NCI-H2081 treated with DMSO at 0.1 percent for 48 hours (cell line): ENCODE measurements around the gene ETV2.
"Not testable (repeated sequence)": the region's sequence is repeated elsewhere in the genome, so short reads cannot be mapped to it uniquely, and the experiment has no call there.

Source experiments
- DNase-seq: peaks from one replicate; lab custom pipeline; 2025; lab: John Stamatoyannopoulos, UW

ETV2 gene

GRCh38 chr19:35641515-35642151 lies at the start of gene ETV2:
Gene ETV2 (plus strand): TSS chr19:35641745. CDS start chr19:35642461, 716 bp downstream.
- no peak for DNase-seq

GRCh38 chr19:35592226-35592625 lies 49.3 kb upstream of the ETV2 start:
- no peak for DNase-seq

DNA sequence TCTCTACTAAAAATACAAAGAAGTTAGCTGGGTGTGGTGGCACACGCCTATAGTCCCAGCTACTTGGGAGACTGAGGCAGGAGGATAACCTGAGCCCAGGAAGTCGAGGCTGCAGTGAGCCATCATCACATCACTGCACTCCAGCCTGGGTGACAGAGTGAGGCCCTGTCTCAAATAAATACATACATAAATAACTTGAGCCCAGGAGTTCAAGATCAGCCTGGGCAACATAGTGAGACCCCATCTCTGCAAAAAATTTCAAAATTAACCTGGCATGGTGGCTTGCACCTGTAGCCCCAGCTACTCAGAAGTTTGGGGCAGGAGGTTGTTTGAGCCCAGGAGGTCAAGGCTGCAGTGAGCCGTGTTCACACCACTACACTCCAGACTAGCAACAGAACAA lies 46.5 kb upstream of the ETV2 start:
- not testable (repeated sequence) for DNase-seq

DNA sequence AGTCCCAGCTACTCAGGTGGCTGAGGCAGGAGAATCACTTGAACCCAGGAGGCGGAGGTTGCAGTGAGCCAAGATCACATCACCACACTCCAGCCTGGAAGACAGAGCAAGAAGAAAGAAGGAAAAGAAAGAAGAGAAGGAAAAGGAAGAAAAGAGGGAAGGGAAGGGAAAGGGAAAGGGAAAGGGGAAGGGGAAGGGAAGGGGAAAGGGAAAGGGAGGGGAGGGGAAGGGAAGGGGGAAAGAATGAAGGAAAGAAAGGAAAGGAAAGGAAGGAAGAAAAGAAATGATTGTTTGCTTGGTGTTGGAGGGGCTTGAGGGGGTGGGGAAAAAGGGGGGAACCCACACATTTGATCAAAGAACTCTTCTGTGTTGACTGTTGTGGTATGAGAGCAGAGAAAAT lies 45.6 kb upstream of the ETV2 start:
- no peak for DNase-seq

- DNase-seq = no peak
These were observed 45.1 kb upstream of the ETV2 start for GRCh38 chr19:35596366-35596999.

DNA sequence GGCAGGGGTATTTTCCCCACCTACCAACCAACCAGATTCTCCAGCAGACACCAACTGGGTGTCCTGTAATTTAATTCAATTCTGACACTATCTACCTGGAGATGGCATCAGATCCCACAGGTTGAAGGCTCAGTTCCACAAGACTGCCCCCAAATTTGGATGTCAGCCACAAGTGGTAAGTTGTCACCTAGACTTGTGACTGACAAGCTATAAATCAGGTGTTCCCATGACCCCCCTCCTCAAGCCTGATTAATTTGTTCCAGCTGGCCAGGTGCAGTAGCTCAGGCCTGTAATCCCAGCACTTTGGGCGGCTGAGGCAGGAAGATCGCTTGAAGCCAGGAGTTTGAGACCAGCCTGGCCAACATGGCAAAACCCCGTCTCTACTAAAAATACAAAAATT lies 39.6 kb upstream of the ETV2 start:
- DNase-seq = no peak

DNA sequence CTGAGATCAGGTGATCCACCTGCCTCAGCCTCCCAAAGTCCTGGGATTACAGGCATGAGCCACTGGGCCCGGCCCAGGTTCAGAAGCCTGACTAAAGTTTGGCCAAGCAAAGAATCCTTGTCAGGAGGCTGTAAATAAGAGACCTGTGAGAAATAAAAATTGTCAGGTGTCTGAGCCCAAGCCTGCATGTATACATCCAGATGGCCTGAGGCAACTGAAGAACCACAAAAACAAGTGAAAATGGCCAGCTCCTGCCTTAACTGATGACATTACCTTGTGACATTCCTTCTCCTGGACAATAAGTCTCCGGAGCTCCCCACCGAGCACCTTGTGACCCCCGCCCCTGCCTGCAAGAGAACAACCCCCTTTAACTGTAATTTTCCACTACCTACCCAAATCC lies 37.1 kb upstream of the ETV2 start:
- not testable (repeated sequence) for DNase-seq

DNA sequence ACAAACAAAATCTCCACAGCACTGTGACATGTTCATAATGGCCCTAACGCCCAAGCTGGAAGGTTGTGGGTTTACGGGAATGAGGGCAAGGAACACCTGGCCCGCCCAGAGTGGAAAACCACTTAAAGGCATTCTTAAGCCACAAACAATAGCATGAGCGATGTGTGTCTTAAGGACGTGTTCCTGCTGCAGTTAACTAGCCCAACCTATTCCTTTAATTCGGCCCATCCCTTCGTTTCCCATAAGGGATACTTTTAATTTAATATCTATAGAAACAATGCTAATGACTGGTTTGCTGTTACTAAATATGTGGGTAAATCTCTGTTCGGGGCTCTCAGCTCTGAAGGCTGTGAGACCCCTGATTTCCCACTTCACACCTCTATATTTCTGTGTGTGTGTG lies 34.4 kb upstream of the ETV2 start:
- not testable (repeated sequence) for DNase-seq

GRCh38 chr19:35607661-35608060 lies 33.9 kb upstream of the ETV2 start:
- no peak for DNase-seq

DNA sequence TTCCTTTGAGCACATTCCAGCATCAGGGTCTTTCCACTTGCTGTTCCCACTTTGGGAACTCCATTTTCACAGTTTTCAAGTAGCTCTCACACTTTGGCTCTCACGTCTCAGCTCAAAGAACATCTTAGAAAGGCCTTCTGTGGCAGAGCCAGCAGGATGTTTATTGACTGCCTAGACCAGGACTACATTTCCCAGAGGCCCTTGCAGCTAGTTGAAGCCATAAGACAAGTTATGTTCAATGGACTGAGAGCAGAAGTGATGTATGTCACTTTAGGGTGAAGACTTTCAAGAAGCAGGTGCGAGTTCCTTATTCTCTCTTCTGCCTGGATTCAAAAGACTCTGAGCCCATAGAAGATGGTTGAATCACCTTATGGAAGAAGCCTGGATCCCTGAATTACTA lies 33.3 kb upstream of the ETV2 start:
- DNase-seq = no peak

DNA sequence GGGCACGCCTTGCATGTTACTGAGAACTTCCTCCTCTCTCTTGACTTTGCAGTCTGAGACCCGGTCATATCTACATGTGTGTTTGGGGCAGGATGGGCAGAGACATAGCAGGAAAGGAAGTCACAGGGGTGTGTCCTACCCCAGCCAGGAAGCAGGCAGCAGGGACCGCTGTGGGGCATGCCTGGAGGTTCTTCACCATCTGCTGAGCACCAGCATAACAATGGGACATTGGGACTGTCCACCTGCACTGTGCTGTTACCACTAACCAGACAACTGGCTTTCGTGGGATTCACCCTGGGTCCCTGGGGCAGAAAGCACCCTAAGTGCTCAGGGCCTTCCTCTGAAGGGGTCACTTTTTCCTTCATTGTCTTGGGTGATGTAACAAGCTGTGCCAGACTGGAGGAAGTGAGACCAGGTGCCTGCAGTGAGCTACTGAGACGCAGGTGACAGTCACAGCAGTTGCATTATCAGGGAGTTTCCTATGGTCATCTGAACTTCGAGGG lies 31.6 kb upstream of the ETV2 start:
- DNase-seq = no peak

- no peak for DNase-seq
These were observed 29.4 kb upstream of the ETV2 start for GRCh38 chr19:35612224-35612558.

DNA sequence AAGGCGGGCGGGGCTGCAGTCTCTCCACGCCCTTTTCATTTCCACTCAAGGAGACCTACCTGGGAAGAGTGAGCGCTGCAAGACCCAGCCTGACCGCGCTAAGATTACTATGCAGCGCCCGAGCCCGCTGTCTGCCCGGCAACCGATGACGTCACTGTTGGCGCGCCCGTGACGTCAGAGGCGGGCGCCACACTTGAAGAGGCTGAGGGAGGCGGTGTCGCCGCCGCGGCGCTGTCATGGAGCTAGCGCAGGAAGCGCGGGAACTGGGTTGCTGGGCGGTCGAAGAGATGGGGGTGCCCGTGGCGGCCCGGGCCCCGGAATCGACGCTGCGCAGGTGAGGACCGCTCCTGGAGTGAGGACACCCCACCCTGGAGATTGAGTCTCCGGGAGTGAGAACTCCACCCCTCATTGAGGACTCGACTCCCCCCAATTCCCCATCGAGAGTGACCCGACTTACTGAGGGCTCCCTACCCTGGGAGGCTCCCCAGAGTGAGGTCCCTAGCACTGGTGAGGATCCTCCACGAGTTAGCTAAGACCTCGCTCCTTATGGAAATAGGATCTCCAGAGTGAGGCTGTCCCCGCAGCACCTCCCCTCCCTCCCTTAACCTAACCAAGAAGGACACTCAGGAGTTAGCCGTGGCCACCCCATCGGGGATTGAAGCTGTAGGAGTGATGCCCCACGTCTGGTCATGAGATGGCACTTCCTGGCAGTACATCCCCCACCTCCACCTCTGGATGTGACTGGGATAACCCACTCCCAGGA lies 28.8 kb upstream of the ETV2 start, which contains the start of gene HAUS5:
HAUS5 (plus strand) TSS at position 177 of the 763 bp plus-strand sequence; CDS start at position 237, 60 bp downstream.
- peak; percentile 67 for DNase-seq

DNA sequence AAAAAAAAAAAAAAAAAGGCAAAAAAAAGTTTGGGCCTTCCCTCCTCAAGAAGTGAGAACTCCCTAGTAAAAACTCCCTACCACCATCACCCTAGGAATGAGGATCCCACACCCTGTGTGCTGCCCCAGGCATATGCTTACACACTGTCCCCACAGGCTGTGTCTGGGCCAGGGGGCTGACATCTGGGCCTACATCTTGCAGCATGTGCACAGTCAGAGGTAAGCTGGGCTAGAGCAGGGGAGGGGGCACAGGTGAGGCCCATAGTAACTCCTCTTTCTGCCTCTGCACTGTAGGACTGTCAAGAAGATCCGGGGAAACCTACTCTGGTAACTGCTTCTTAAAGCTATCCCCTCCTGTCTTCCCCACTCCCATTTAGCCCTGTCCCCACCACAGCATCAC lies 28.0 kb upstream of the ETV2 start:
- no peak for DNase-seq

GRCh38 chr19:35615036-35615435 lies 26.5 kb upstream of the ETV2 start:
- no peak for DNase-seq

- no peak for DNase-seq
These were observed 22.7 kb upstream of the ETV2 start for GRCh38 chr19:35618857-35619256.

DNA sequence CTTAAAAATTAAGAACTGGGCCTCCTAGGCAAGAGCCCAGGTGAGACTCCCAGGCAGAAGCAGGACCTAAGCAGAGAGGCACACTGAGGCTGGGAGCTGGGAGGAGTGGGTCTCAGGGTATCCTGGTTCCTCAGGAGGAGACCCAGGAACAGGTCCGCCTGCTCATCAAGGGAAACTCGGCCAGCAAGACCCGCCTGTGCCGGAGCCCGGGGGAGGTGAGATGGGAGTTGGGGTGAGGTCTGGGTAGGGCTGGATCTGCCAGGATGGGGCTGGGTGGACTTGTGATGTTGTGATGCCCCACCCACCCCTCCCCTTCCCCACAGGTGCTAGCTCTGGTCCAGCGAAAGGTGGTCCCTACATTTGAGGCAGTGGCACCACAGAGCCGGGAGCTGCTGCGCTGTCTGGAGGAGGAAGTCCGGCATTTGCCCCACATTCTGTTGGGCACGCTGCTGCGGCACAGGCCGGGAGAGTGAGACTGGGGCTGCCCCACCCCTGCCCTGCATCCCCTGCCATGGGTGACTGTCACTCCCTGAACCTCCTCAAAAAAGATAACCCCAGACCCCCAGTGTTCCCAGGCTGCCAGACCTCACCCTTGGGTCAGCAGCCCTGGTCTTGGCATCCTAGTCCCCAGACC lies 22.1 kb upstream of the ETV2 start:
- DNase-seq = no peak

DNA sequence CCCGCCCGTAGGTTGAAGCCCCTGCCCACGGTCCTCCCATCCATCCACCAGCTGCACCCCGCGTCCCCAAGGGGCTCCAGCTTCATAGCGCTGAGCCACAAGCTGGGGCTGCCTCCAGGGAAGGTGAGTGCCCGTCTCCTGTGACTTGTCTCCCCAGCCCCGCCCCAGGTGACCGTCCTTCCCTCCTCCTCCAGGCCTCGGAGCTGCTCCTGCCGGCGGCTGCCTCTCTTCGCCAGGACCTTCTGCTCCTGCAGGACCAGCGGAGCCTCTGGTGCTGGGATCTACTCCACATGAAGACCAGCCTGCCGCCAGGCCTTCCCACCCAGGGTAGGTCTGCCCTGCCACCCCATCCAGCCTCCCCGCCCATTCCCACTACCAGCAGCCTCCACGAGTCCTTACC lies 21.5 kb upstream of the ETV2 start:
- no peak for DNase-seq

GRCh38 chr19:35621708-35622107 lies 19.8 kb upstream of the ETV2 start:
- no peak for DNase-seq

- no peak for DNase-seq
These were observed 18.8 kb upstream of the ETV2 start for GRCh38 chr19:35622750-35623149.

- DNase-seq = no peak
These were observed 18.1 kb upstream of the ETV2 start for GRCh38 chr19:35623327-35624010.

- no peak for DNase-seq
These were observed 13.3 kb upstream of the ETV2 start for GRCh38 chr19:35628264-35628564.
